Adrenal gland (tissue), 12 donors: ENCODE measurements around the gene DRC7. TPM values are rescaled to one million over a fixed set of nuclear protein-coding genes. Genes with fewer than 3 reads are reported as not detected.

Experiments used
- DNase-seq, 7 donors: peaks; one replicate each; pipeline ENCODE4 v3.0.0-alpha.2; 2019 to 2020
- H3K27ac ChIP-seq, 5 donors: fragments of 200-600 bp; sonication (generic) in 4 of 5; 1 replicate in 3 of 5; 2 replicates in 2 of 5; pipeline versions ENCODE4 v1.5.1 to v1.8.0; 2016 to 2020; ENCODE audit warnings: mild to moderate bottlenecking in 1 of 5
- H3K27me3 ChIP-seq: fragments of 200-600 bp; 2 replicates; pipeline ENCODE4 v1.8.0; 2021
- H3K36me3 ChIP-seq, 2 donors: fragments of 200-600 bp; replicated peaks in 1 of 2; 1 replicate in 1 of 2; 2 replicates in 1 of 2; pipeline versions ENCODE4 v1.5.1 to v1.8.0; 2018 to 2022
- H3K4me1 ChIP-seq, 2 donors: fragments of 200-600 bp; replicated peaks in 1 of 2; 1 replicate in 1 of 2; 2 replicates in 1 of 2; pipeline versions ENCODE4 v1.5.1 to v1.8.0; 2018 to 2021
- H3K4me3 ChIP-seq, 4 donors: fragments of 200-600 bp; sonication (generic) in 3 of 4; one replicate each; pipeline ENCODE4 v1.5.1; 2016 to 2018
- H3K9me3 ChIP-seq, 3 donors: fragments of 200-600 bp; sonication (generic) in 1 of 3; replicated peaks in 1 of 3; 1 replicate in 2 of 3; 2 replicates in 1 of 3; pipeline versions ENCODE4 v1.5.1 to v1.8.0; 2016 to 2021
- POLR2A ChIP-seq, 2 donors: fragments of 450-650 bp; IDR thresholded peaks; one replicate each; pipeline ENCODE4 v1.6.1; 2017; ENCODE audit warnings: antibody characterized with exemption in 2 of 2, mild to moderate bottlenecking in 2 of 2, moderate library complexity in 1 of 2
- WGBS, 4 donors: extraction: QIAGEN DNeasy Blood & Tissue Kit in 2 of 4; methylation state at CpG; one replicate each; pipeline versions ENCODE4 v1.1.5 to v1.1.7; 2013 to 2017; 5-methylcytosine and 5-hydroxymethylcytosine counted together
- intact Hi-C, 2 donors: fragments of 100-400 bp; cut with DNase I; formaldehyde crosslinking; loops; one replicate each; pipeline versions ENCODE4 v1.14.1 to v1.15.0; 2022 to 2023
- polyA plus RNA-seq, 3 donors: library from polyadenylated mRNA; stranded (reverse); fragments of 200-250 nt in 2 of 3; fragments of 350-450 nt in 1 of 3; fragmentation: Illumina TruSeq in 1 of 3; extraction: RNeasy Lipid Tissue Mini Kit (QIAGEN cat#74804) in 1 of 3; gene quantifications; one replicate each; pipeline ENCODE4 v1.2.3, GENCODE V29; 2013 to 2014
- total RNA-seq, 9 donors: library from RNA; depleted of rRNA in 4 of 9; stranded (reverse); fragments of >200 nt in 4 of 9; fragments of 120-200 nt in 1 of 9; fragmentation: NEBNext Ultra II Directional in 1 of 9; extraction: Animal tissue kit (Norgen Biotek cat#: 25700) in 1 of 9; gene quantifications; one replicate each; pipeline versions ENCODE4 v1.1.0 to v1.2.4, GENCODE V29; 2013 to 2023
- TF ChIP-seq, protein P1 (sequence below), 6 experiments: fragments of 450-650 bp in 4 of 6; fragments of 200-600 bp in 2 of 6; sonication (generic) in 1 of 6; IDR thresholded peaks; 1 replicate in 5 of 6; 2 replicates in 1 of 6; pipeline versions ENCODE4 v1.5.1 to v1.8.0; 2016 to 2021; ENCODE audit warnings: antibody characterized with exemption in 6 of 6, mild to moderate bottlenecking in 2 of 6, moderate library complexity in 1 of 6
- donor health status: healthy with polysubstance abuse.
- donor health status: Bipolar disorder and iron deficiency.
- donor health status: DM: yes; HTN: yes; CAD: no.
- donor health status: DM: no; HTN: no; CAD: no.
- donor health status: DM: no; HTN: no; CAD: no.
- donor health status: DM: yes; HTN: yes; CAD: no.

DRC7 gene
- total and polyA plus RNA-seq, 12 donors: 0.03 to 0.72 (median 0.33) TPM; not detected in 9

- Histone ChIP-seq H3K4me3 (no peak overlapping the region), H3K4me1 (no peaks in the 10 kb centered on the region), H3K27ac (no peak overlapping the region), H3K9me3 (no peaks in the 10 kb centered on the region), H3K36me3 (no peaks in the 10 kb centered on the region), H3K27me3 (no peaks in the 10 kb centered on the region)
- WGBS, 4 donors: 73 to 86% (median 80%) methylated on average over 5 of the region's 5 CpGs
- TF ChIP-seq POLR2A (IDR thresholded peaks at IDR 0.05): no peak
- TF ChIP-seq, protein P1, sequence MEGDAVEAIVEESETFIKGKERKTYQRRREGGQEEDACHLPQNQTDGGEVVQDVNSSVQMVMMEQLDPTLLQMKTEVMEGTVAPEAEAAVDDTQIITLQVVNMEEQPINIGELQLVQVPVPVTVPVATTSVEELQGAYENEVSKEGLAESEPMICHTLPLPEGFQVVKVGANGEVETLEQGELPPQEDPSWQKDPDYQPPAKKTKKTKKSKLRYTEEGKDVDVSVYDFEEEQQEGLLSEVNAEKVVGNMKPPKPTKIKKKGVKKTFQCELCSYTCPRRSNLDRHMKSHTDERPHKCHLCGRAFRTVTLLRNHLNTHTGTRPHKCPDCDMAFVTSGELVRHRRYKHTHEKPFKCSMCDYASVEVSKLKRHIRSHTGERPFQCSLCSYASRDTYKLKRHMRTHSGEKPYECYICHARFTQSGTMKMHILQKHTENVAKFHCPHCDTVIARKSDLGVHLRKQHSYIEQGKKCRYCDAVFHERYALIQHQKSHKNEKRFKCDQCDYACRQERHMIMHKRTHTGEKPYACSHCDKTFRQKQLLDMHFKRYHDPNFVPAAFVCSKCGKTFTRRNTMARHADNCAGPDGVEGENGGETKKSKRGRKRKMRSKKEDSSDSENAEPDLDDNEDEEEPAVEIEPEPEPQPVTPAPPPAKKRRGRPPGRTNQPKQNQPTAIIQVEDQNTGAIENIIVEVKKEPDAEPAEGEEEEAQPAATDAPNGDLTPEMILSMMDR (IDR thresholded peaks at IDR 0.05): no peak
- intact Hi-C loops: no loop called here
- no peak for DNase-seq
These were observed 13.7 kb upstream of the DRC7 start for GRCh38 chr16:57680842-57681375.

DNA sequence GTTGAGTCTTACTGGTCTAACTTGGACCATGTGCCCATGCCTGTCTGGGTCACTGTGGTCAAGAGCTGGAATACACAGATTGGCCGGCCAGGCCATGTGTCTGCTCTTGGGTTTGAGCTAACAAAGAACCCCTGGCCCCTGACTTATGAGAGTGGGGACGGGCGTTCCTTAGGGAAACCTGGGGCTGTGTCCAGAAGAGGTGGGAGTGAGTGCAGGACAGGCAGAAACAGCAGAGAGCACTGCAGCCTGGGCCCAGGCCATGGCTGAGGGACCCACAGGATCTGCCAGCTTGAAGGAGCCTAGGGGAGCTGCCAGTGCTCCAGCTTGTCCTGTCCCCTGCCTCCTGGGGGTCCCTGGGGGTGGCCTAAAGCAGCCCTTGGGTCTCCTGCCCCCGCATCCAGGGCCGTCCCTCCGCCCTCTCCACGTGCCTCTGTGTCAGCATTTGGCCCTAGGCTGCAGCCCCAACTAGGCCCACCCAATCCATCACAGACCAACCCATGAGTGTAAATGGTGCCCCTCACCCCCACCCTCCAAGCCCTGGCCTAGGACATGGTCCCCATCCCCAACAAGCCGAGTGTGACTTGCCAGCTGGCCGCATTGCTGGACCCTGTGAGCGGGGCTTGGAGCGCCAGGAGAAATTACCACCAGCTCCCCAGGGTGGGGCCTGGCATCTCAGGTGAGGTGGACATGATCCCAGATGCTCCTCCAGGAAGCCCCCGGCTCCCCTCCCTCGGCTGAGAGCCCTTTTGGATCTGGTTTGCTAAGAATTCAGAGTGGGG, 12.5 kb upstream of the DRC7 start:
- H3K27me3 ChIP-seq: no peaks in the 10 kb centered on the region
- intact Hi-C loops: no loop called here
- H3K36me3 ChIP-seq: no peaks in the 10 kb centered on the region
- H3K9me3 ChIP-seq: no peaks in the 10 kb centered on the region
- H3K4me1 ChIP-seq: no peaks in the 10 kb centered on the region
- no peak overlapping the region for H3K27ac ChIP-seq
- no peak overlapping the region for H3K4me3 ChIP-seq
- DNase-seq: no peak
- 85 to 95% (median 91%) methylated on average over 8 to 13 of the region's 13 CpGs for WGBS, 4 donors
- no peak for TF ChIP-seq POLR2A (IDR thresholded peaks at IDR 0.05)
- TF ChIP-seq, protein P1 (IDR thresholded peaks at IDR 0.05): no peak

DNA sequence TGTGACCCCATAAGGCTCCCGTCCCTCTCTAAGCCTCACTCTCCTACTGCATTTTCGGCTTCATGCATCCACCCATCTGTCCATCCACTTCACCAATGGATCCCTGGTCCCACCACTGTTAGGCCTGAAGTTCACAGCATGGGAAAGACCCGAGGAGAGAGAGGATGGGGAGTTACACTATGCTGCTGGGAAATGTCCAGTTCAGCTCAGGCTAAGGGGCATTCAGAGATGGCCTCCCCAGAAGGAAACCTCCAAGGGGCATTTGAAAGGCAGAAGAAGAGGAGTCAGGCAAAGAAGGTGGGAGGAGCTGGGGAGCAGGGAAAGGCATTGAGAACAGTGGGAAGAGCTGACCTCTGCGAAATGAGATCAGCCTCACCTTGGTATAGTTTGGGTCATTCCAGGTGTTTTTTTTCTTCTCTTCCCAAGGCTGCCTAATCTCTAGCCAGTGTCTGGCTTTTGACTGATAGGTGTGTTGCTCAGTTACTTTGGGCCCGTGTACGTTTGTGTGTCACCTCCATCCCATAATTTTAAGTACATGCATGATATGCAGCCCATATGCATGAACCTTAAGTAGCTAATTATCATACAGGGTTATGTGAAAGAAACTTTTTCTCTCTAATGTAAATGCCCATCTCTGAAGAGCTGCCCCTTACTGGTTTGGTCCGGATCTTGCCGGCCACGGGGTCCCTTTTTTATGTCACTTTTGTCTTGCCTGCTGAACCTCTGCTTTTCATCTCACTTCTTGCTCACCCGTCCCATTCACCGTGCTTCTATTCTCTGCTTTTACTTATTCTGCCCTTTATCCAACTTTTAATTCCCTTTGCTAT, 11.6 kb upstream of the DRC7 start:
- Histone ChIP-seq H3K27me3 (no peaks in the 10 kb centered on the region), H3K9me3 (no peaks in the 10 kb centered on the region), H3K4me3 (no peak overlapping the region), H3K27ac (no peak overlapping the region), H3K36me3 (no peaks in the 10 kb centered on the region), H3K4me1 (no peaks in the 10 kb centered on the region)
- 85 to 91% (median 87%) methylated on average over 11 of the region's 11 CpGs for WGBS, 4 donors
- intact Hi-C loops: no loop called here
- TF ChIP-seq, protein P1 (IDR thresholded peaks at IDR 0.05): no peak
- no peak for TF ChIP-seq POLR2A (IDR thresholded peaks at IDR 0.05)
- DNase-seq: no peak
